Measurements from ENCODE around the gene CDC42EP1. TPM values are rescaled to one million over a fixed set of nuclear protein-coding genes. Genes with fewer than 3 reads are reported as not detected.
"Not testable (repeated sequence)": the region's sequence is repeated elsewhere in the genome, so short reads cannot be mapped to it uniquely, and the experiment has no call there.

The CDC42EP1 gene
- total RNA-seq, 1 donor from 2014 or later, result 83.1 TPM

DNA sequence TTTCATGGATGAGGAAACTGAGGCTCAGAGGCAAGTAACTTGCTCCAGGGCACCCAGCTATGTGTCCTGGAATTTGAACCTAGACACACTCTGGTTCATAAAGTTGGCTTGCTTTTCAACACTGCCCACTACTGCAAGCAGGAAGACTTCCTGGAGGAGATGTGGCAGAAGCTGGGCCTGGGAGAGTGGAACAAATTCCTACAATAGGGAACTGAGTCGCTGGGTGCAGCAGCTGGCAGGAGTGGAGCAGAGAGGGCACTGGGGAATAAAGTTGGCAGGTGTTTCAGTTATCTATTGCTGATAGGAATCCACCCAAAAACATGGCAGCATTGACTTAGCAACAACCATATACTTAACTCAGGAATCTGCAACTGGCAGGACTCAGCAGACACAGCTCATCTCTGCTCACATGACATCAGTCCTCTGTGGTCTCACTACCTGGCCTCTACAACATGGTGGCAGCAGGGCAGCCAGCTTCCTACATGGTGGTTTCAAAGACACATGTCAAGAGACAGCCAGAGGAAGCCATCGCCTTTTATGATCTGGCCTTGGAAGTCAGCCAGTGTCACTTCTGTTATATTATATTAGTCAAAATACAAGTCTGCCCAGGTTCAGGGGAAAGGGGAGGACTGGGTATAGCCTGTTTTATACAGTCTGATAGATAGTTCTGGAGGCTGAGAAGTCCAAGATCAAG lies 30.5 kb upstream of the CDC42EP1 start:
- no peak for DNase-seq (ENCODE audit: low spot score)
- no peak for ATAC-seq
- intact Hi-C loops (cut with DNase I), result no loop called here

GRCh38 chr22:37533995-37534394 lies 26.3 kb upstream of the CDC42EP1 start:
- ATAC-seq, result no peak
- intact Hi-C loops (cut with DNase I), result no loop called here
- no peak for DNase-seq (ENCODE audit: low spot score)

DNA sequence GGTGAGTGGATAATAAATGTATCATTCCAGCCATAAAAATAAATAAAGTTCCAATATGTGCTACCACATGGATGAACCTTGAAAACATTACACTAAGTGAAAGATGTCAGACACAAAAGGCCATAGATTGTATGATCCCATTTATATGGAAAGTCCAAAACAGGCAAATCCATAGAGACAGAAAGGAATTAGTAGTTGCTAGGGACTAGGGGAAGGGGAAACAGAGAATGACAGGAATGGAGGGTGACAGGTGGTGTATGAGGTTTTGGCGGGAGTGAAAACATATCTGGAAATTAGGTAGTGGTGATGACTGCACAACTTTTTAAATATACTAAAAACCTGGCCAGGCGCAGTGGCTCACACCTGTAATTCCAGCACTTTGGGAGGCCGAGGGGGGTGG lies 25.8 kb upstream of the CDC42EP1 start:
- ATAC-seq (no peak), DNase-seq (ENCODE audit: low spot score) (no peak)
- intact Hi-C loops (cut with DNase I), result no loop called here

- no peak for DNase-seq (ENCODE audit: low spot score)
- intact Hi-C loops (cut with DNase I), result loop anchor here (5.0 kb wide), 1 partner anchor 37 kb away; no protein-coding TSS in a partner anchor
Observed at GRCh38 chr22:37535159-37535558, 25.1 kb upstream of the CDC42EP1 start.

GRCh38 chr22:37538590-37539357 lies 21.5 kb upstream of the CDC42EP1 start:
- ATAC-seq (peak; percentile 97), DNase-seq (ENCODE audit: low spot score) (peak; percentile 97)
- intact Hi-C loops (cut with DNase I), result loop anchor here (5.0 kb wide), 1 partner anchor 34 kb away; no protein-coding TSS in a partner anchor

More at GRCh38 chr22:37535159-37535558, 25.1 kb upstream of the CDC42EP1 start:
- ATAC-seq, result no peak

DNA sequence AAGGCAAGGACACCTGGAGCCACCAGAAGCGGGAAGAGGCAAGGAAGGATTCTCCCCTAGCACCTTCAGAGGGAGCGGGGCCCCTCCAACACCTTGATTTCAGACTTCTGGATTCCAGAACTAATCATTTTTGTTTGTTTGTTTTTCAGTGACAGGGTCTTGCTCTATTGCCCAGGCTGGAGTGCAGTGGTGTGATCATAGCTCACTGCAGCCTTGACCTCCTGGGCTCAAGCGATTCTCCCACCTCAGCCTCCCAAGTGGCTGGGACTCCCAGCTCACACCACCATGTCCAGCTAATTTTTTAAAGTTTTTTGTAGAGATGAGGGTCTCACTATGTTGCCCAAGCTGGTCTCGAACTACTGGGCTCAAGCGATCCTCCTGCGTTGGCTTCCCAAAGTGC lies 20.5 kb upstream of the CDC42EP1 start:
- intact Hi-C loops (cut with DNase I), result loop anchor here (5.0 to 10.0 kb wide), 2 partner anchors 33 to 55 kb away; no protein-coding TSS in a partner anchor
- ATAC-seq; DNase-seq (ENCODE audit: low spot score): not testable (repeated sequence)

- not testable (repeated sequence) for ATAC-seq; DNase-seq (ENCODE audit: low spot score)
- intact Hi-C loops (cut with DNase I), result loop anchor here (10.0 kb wide), 1 partner anchor 52 kb away; no protein-coding TSS in a partner anchor
Observed at GRCh38 chr22:37542416-37542815, 17.9 kb upstream of the CDC42EP1 start.

GRCh38 chr22:37542959-37543358 lies 17.3 kb upstream of the CDC42EP1 start:
- DNase-seq (ENCODE audit: low spot score), result no peak
- intact Hi-C loops (cut with DNase I), result loop anchor here (10.0 kb wide), 1 partner anchor 52 kb away; no protein-coding TSS in a partner anchor
- no peak for ATAC-seq

GRCh38 chr22:37544955-37545702 lies 15.2 kb upstream of the CDC42EP1 start:
- peak; percentile 59 for ATAC-seq
- peak; percentile 85 for DNase-seq (ENCODE audit: low spot score)
- intact Hi-C loops (cut with DNase I), result loop anchor here (10.0 kb wide), 1 partner anchor 50 kb away; no protein-coding TSS in a partner anchor

- DNase-seq (ENCODE audit: low spot score) (peak; percentile 96), ATAC-seq (peak; percentile 93)
- intact Hi-C loops (cut with DNase I), result loop anchor here (10.0 kb wide), 1 partner anchor 49 kb away; no protein-coding TSS in a partner anchor
Observed at GRCh38 chr22:37545703-37546436, 14.4 kb upstream of the CDC42EP1 start.

DNA sequence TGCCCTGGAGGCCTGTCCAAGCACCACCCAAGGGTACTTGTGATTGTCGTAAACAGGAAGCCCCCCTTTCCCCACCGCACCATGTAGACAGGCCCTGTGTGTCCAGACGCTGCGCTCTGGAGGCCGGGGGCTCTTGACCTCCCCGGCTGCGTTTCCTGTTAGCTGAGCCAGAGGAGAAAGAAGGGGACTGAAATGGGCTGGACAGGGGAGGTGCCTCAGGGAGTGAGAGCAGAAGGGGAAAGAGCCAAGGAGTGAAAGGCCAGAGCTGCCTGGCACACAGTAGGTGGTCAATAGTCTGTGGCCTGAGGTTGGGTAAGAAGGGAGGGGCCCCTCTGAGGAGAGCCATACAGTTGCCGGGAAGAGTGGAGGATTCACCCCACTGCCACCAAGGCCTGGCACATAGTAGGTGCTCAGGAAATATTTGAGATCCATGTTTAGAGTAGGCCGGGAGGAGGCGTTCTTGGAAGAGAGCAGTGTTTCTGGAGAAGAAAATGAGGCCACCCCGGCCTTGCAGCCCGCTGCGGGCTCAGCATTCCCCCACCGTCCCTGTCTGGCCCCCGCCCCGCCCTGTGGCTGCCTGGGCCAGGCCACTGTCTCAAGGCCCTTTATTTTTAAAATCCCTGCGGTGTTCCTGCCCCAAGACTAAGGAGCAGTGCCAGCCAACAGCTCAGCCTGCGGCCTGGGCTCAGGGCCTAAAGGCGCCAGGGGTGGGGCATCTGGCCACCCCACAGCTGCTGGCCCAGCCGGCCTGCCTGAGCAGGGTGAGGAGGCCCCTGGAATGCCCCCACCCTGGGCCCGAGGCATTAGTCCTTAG lies 13.6 kb upstream of the CDC42EP1 start:
- ATAC-seq (peak; percentile 66), DNase-seq (ENCODE audit: low spot score) (no peak)
- intact Hi-C loops (cut with DNase I), result loop anchor here (10.0 kb wide), 1 partner anchor 48 kb away; no protein-coding TSS in a partner anchor

DNA sequence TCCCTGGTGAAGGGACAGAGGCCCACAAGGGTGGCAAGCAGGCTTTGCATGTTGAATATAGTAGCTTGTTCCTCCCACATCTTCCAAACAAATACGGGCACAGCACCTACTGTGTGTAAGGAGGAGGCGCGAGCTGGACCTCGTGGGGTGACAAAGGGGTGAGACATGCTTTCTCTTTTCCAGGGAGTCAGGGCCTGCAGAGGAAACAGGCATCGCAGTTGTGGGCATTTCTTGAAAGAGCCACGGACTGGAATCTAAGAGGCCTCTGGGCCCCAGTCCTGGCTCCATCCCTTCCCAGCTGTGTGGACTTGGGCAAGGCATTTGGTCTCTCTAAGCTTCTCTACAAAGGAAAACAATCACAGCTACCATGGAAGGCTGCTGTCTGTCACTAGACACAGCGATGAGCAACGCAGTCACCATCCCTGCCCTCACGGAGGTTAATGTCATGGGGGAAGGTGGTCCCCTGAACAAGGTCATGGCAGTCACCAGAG lies 13.0 kb upstream of the CDC42EP1 start:
- ATAC-seq, result peak; percentile 2
- intact Hi-C loops (cut with DNase I), result loop anchor here (10.0 kb wide), 1 partner anchor 48 kb away; no protein-coding TSS in a partner anchor
- DNase-seq (ENCODE audit: low spot score), result no peak

GRCh38 chr22:37549704-37550059 lies 10.6 kb upstream of the CDC42EP1 start:
- intact Hi-C loops (cut with DNase I), result loop anchor here (10.0 kb wide), 1 partner anchor 45 kb away; no protein-coding TSS in a partner anchor
- DNase-seq (ENCODE audit: low spot score) (no peak), ATAC-seq (no peak)

DNA sequence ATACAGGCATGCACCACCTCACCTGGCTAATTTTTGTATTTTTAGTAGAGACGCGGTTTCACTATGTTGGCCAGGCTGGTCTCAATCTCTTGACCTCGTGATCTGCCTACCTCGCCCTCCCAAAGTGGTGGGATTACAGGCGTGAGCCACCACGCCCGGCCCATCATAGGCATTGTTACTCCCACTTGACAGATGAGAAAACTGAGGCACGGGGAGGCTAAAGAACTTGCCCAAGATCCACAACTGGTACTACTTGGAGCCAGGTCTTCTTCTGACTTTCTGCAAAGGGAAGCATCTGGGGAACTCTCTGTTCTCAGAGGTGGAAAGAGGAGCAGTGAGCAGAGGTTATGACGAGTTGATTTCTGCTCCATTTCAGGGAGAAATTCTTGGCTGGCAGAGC lies 9.4 kb upstream of the CDC42EP1 start:
- intact Hi-C loops (cut with DNase I); DNase-seq (ENCODE audit: low spot score); ATAC-seq: not testable (repeated sequence)

GRCh38 chr22:37551981-37552380 lies 8.3 kb upstream of the CDC42EP1 start:
- intact Hi-C loops (cut with DNase I), result no loop called here
- no peak for DNase-seq (ENCODE audit: low spot score)
- ATAC-seq, result peak; percentile 15

DNA sequence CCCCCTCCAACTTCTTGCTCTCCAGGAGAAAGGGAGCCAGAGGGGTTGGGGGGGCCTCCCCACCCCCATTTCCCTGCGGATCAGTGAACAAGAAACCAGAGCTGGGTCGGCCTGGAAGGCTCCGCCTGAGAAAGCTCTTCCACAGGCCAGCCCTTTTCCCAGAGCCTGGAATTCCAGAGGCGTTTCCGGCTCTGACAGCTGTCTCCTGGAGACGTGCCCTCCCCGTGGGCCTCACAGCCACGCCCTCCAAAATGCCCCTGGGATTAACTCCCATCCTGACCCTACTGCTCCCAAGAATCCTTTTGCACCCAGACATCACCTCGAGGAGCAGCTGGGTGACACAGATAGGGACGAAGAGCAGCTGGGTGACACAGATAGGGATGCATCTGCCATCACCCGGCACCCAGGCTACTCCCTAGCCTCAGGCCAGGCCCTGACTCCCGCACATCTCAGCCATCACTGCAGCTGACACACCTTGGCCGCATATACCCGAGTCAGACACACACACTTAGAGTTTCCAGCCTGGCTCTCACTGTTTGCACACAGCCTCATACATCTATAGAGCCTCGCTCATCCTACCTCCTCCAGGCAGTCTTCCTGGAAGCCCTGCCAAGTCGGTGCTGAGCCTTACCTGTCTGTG lies 7.6 kb upstream of the CDC42EP1 start:
- ATAC-seq (peak; percentile 57), DNase-seq (ENCODE audit: low spot score) (no peak)
- intact Hi-C loops (cut with DNase I), result no loop called here

- ATAC-seq, result no peak
- intact Hi-C loops (cut with DNase I), result no loop called here
- DNase-seq (ENCODE audit: low spot score), result no peak
Observed at GRCh38 chr22:37553725-37554124, 6.6 kb upstream of the CDC42EP1 start.
